DMS53 treated with DMSO at 0.1 percent for 48 hours (cell line): Measurements from ENCODE around the gene SERPINB5.
A peak's percentile ranks its signal among the peaks of the same experiment; 100 is the strongest.

Source experiments
- DNase-seq: peaks from one replicate; lab custom pipeline; 2025; ENCODE audit not compliant: unreplicated experiment; lab: John Stamatoyannopoulos, UW

SERPINB5 gene

DNA sequence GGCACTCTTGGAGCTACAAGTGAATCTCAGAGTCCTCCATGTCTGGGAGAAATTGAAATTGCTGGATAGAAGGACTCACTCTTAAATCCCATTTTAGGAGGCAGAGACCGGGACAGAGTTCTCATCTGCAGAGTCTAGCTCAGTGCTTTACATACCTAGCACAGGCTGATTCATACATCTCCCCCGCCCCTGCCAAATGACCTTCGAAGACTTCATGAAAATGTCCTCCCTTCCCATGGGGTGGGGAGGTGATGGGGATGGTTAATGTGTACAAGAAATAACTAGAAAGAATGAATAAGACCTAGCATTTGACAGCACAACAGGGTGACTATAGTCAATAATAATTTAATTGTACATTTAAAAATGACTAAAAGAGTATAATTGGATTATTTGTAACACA, 8.2 kb upstream of the SERPINB5 start:
- DNase-seq = no peak

DNA sequence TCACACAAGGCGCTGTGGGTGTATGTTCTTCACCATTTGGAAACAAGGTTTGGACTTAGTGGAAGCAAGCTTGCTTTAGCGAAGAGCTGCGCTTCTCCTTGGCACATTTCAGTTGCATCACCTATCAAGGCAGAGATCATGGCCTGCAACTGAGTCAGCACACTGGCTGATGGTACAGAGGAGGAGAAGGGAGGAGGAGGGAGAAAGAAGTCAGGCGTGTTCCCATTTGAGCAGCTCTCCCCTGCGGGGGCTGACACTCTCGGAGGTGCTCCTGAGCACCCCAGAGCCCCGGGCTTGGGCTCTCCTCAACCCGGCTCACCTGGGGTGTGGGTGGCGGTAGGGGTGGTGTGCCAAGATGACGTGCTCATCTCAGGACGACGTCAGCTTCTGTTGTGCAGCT, 6.0 kb upstream of the SERPINB5 start:
- DNase-seq = no peak

DNA sequence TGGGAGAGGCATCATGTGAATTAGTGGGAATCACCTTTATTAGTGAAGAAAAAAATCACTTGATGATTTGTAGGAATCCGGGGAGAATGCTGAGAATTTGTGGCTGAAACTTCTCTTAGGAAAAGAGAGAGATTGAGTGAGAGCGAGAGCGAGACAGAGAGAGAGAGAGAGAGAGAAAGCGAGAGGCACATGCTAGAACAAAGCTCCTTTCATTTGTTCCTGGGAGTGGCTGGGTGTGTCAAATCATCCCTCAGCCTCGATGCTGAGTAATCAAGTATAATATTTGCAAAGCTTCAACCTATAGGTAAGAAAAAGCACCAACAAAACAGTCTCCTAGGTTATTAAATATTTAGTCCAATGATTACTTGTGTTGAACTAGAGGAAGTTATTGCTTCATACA, 4.4 kb upstream of the SERPINB5 start:
- DNase-seq = no peak

DNA sequence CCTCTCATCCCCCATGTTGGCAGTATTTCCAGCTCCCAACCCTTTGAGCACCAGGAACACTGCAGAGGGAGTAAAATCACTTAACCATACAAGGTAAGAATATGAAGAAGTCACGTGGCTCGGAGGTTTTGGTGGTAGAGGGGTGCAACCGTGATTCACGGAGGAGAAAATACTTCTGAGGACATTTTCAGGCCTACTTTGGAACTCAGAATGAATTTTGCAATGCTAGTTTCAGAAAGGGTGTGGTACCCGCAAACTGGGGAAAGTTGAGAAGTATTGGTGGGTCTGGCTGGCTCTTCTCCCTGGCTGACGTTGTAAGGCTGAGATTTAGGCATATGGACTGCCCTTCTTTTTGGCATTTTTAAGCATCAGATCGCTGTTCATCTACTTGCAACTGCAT, 442 bp downstream of the SERPINB5 start:
- DNase-seq = no peak

DNA sequence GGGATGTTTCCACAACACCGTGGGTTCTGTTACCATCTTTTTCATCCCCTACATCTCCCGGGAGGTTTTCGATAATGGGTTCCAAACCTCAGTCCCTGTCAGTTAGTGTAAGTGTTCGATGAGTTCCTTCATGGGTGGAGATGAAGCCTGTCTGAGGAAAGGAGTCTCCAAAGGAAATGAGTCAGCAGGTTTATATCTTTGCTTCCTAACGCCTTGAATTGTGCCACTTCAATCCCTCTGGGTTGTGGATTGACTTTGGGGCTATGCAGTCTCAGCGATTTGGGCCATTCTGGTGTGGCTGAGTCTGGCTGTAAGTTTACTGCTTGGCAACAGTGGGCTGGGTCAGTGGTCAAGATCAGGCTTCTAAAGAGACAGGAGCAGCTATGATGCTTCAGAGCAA, 1.2 kb downstream of the SERPINB5 start:
- no peak for DNase-seq

DNA sequence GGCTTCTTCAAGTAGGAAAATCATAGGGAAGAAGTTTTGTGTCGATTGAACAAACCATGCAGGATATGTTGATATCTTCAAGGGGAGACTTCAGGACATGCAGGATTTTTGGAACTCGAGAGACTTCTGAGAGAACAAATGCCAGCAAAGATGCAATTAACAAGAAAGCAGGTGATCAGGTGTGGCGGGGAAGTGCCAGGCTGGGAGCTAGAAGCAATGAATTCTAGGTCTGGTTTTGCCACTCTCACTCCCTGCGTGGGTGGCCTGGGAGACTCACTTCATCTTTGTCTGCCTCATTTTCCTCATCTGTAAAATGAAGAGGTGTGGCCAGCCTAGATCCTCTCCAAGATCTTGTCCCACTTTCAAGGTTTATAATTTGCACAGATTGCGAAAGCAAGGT, 3.1 kb downstream of the SERPINB5 start:
- DNase-seq = no peak

DNA sequence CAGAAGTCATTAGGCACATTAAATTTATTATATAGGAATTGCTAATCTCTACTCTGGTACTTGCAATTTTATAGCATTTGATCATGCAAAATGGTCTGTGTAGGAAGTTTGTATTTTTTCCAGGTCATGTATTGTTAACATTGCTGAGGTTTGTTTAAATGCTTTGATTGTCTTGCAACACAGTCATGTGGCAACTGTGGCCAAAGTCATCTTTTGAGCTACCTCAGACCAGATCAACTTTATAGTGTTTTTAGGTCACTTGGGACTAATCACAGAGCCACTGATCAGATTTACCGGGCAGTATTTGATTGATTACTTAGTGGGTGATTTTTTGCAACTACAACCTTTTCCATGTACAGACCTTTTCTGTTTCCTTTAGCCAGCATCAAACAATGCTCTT, 3.7 kb downstream of the SERPINB5 start:
- DNase-seq = no peak

DNA sequence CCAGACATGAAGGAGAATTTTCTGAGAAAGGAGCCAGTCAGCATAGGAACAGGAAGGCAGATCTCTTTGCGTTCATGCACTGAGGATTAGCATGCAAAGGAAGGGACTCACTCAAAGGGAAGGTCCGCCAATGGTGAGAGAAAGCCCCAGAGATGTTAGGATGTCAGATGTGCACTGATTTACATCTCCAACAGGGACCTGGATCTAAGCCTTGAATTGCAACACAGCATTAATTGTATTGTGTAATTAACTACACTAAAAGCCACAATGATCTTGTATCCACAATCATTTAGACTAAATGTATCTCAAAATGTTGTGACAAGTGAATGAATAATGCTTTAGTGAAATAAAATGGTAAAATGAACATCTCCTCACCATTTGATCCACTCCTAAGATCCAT, 4.2 kb downstream of the SERPINB5 start:
- no peak for DNase-seq

DNA sequence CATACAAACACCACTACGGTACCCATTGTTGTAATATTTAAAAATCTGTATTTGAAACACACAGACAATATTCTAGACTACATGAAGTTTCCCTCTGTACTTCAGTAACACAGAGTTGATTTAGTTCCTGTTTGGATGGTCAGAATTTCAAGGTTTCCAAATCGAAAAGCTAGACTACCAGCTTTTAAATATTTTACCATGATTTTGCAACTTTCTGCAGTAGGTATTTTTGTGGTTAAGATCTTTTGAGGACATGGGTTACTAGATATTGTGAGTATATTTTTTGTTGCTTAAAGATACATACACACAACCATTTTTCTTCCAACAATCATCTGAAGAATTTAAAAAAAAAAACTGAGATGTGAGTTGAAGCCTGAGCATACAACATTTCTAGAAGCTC, 10.9 kb downstream of the SERPINB5 start:
- no peak for DNase-seq

DNA sequence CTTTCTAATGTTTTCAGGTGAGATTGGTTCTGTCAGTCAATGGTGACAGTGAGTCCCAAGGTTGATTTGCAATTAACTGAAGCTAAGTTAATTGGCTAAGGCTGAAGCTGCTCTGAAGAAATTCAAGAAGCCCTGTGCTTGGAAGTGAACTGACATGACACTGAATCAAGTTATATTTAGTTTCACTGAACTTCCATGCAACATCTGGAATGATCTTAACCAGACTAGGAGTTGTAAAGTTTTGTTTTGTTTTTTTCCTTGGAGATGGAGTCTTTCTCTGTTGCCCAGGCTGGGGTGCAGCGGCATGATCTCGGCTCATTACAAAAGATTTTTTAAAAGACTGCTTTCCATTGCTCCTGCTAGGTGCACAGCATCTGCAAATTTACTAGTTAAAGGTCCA, 11.4 kb downstream of the SERPINB5 start:
- no peak for DNase-seq

DNA sequence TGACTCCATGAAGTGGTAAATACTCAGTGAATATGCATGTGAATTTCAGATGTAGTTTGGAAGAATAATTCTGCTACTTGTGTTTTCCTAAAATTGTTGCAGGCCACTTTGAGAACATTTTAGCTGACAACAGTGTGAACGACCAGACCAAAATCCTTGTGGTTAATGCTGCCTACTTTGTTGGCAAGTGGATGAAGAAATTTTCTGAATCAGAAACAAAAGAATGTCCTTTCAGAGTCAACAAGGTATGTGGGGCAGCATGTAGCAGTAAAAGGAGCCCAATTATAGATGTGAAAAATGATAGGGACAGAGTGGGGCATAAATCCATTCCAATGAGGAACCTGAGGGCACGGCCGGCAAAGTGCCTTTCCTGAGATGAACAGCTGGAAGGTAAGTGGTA, 16.1 kb downstream of the SERPINB5 start:
- DNase-seq = no peak

DNA sequence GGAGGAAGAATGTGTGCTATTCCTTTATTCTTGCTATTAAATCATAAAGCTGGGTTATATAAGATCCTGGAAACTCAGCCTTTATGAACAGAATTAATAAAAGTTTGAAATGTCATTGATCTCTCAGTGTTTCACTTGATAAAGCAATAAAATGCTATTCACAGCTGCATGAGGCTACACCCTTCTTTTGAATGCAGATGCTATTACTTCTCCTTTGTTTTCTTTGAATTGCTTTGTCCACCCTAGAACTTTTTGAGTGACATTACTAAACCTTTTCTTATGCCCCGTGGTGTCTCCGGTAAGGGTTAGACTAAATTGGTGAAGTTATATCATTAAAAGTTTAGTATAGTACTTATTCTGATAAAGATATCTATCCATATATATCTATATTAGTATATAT, 18.9 kb downstream of the SERPINB5 start:
- DNase-seq = no peak

DNA sequence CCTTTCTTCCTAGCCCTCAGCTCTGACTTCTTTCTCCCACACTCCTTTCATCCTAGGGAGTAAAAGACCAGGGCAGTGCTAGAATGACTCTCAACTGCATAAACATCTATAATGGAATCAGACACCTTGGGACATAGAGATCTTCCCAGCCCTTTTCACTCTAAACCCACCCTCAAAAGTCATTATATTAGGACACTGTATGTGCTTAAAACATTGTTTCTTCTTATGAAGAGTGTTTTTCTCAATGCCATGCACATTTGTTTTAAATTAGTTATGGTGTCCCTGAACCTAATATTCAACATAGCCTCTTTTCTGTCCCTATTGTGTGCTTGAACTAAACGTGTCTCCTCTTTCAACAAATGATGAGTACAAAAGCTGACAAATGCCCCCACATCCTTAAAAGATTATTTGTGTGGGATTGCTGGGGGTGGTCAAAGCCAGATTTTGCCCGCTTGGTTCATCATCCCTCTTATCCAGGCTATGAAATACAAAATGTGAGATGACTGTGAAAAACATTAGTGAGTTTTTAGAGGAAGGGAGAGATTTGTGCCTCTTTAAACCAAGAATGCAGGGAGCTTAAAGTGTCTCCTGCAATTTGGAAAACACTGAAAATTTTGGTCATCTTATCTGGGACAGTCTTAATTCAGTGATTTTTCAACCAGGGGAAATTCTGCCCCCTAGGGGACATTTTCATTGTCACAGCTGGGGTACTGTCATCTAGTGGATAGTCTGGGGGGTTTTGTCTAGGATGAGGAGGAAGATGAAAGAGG, 29.0 kb downstream of the SERPINB5 start:
- DNase-seq = peak; percentile 19

DNA sequence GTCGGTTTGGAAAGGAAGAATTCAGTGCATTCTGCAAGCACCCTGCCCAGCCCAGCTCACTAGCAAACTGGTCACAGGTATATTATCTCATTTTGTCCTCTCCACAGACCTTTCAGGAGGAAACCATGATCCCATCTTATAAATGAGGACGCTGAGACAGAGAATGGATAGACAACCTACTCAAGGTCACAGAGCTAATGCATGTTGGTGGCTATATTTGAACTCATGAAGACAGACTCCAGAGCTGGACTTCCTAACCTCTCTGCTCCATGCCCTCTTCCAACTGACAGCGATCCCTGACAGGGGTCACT, 29.5 kb downstream of the SERPINB5 start:
- DNase-seq = no peak

DNA sequence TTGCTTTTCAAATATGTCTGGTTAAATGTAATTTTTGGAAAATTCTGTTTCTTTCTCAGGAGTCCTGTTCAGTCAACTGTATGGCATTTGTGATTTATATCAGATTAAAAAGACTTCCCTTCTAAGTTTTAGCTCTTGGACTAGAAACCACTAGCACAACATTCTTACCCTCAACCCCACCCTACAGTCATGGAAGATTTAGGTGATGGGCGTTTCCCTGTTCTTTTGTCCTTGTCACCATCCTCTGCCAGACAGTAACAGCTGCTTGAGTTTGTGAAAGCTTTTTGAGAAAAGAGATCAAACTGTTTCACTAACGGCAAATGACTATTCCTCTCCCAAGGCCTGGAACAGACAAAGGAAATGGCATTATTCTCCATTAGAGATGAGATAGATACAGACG, 31.8 kb downstream of the SERPINB5 start:
- DNase-seq = no peak

DNA sequence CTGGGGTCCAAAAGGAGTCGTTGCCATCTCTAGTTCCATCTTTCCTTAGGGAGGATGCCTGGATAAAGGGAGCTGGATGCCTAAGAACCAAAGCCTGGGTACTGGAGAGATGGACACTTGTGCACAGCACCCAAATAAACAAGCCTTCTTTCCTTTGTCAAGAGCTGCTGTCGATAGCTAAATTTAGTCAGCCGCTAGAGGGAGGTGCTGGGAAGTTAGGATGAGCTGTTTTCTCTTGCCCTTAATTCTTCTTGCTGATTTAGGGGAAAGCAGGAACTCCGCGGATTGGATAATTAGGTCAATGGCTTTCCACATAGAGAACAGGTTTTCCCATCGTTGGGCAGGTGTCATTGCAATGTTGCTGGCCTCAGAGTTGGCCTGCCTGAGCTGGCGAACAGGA, 34.5 kb downstream of the SERPINB5 start:
- peak; percentile 98 for DNase-seq

DNA sequence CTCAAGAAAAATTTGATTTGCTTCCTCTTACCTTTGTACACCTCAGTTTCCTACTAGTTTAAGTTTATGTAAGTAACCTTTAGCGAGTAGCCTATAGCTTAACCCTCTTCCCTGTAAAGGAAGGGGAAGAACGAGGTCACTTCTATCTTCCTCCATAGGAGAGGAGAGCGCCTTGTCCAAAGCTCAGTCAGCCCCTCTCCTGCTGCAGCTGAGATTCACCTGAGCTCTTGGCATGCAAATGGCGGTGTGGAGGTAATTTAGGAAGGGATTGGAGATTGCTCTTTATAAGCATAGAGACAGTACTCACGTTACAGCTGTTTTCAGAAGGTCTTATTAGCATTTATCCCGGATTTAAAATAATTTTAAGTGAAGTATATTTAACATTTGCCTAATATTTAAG, 37.6 kb downstream of the SERPINB5 start:
- DNase-seq = no peak

DNA sequence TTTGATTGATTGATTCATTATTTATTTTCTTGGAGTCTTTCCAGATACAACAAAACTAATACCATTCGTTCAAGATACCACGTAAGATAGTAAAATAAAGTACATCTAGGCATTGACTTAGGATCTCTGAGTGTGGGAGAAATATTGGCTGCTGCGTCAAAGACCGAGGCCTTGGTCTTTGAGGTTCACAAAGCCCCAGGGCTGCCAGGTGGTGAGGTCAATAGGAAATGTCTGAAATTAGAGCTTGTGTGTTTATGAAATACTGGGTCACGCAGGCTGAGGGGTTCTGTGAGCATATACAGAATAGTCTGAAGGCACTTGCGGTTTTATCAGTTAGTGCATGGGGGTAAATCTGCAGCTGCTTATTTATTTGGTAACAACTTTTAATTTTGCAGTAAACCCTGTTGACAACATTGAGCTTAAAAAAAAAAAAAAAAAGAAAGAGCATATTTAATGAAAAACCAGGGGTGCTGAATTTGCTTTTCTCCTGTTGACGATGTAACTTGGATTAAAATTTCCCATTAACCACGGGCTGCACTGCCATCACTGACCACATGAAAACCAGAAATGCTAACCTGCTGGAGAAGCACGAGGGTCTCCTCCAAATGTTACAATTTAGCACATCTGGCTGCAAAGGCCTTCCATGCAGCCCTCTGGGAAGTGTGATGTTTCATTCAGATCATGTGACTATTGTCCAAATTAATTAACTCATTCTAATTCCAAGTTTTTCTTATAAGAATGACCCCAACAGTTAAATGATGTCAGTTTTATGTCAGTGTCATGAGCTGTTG, 38.3 kb downstream of the SERPINB5 start:
- no peak for DNase-seq

DNA sequence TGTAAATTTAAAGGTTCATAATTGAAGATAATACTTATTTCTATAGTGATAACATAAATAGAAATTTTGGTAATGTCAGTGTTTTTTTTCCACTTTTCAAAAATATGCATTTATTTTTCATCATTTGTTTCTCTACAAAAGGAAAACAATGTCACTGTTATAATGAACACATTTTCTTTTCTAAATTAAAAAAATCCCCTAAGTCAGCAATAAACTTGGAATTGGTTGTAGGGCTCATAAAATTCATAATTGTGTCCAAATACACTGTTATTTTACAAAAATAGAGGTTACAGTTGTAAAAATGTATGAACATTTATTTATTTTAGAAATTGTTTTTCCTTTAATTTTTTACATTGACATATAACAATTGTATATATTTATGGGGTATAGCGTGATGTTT, 39.0 kb downstream of the SERPINB5 start:
- DNase-seq = no peak

DNA sequence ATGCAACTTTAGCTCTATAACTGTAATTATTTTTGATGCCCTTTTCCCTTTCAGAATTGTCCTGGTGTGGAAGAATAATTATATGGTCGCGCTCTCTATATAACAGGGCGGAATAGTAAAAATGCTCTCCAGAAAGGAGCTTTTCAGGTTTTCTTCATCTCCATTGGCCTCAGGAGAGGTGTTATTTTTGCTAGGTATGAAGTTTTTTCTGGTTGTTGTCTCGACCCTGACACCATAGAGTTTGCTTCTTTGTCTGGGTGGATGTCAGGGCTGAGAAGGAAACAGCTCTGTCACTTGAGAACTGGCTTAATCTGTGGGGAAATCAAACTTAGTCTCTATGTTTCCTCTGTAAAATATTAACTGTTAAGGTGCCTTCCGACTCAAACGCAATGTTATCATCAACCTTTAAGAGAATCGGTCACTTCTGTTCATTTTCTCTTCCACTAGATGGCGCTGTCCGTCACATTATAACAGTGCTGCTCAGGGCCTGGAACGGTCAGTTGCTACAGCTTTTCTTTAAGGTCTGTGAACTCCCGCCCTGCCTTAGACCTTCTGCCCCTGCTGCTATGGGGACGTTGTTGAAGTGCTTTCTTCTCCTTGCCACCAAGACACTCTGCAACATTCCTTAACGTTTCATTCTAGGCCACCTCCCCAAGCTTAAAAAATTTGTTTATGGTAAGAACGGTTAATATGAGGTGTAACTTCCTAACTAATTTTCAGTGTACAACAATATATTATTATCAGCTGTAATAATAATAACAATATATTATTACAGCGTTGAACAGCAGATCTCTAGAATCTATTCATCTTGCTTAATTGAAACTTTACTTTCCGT, 41.6 kb downstream of the SERPINB5 start:
- DNase-seq = peak; percentile 92

DNA sequence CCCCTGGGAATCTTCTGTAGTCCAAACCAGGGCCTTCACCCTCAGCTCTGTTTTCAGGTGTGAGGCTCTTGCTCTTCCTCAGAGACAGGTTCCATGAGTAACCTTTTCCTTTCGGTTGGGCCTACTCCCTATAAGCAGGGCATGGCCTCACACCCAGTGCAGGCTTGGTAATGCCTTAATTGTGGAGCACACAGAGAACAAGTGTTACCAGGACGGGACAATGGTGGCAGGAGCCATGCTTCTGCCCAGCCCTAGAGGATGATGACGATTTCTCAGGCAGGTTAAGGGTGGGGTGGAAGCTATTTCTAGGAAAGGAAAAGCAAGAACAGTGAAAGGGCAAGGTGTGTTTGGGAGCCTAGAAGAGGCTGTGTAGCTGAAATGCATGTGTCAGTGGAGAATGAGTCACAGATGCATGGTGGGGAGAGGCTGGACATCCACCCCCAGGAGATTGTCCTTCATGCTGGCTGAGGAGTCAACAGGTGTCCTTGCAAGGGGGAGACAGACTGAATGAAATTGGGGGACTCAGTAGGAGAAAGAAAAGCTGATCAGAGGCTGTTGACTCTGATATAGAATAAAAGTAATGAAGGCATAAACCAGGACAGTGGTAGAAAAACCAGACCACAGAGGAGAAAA, 43.4 kb downstream of the SERPINB5 start:
- DNase-seq = no peak
